GM19463 (cell line): ENCODE data around the gene GNG4.
"Not testable (repeated sequence)": the region's sequence is repeated elsewhere in the genome, so short reads cannot be mapped to it uniquely, and the experiment has no call there.

Experiments
- ATAC-seq: cut with Tn5 transposase; IDR thresholded peaks from one replicate; pipeline ENCODE4 v1.9.1; 2021; ENCODE audit warnings: mild to moderate bottlenecking, moderate library complexity; ENCODE audit not compliant: unreplicated experiment

Gene GNG4

GRCh38 chr1:235546369-235547155, 103.0 kb downstream of the GNG4 start:
- ATAC-seq = not testable (repeated sequence)

- ATAC-seq = no peak
Observed at GRCh38 chr1:235545292-235545930, 104.2 kb downstream of the GNG4 start.

GRCh38 chr1:235542845-235543244, 106.7 kb downstream of the GNG4 start:
- not testable (repeated sequence) for ATAC-seq

GRCh38 chr1:235533476-235534168, 116.0 kb downstream of the GNG4 start:
- no peak for ATAC-seq

- ATAC-seq = no peak
Observed at GRCh38 chr1:235532360-235532759, 117.2 kb downstream of the GNG4 start.

GRCh38 chr1:235527196-235527814, 122.3 kb downstream of the GNG4 start:
- ATAC-seq = no peak

- no peak for ATAC-seq
Observed at GRCh38 chr1:235525314-235525713, 124.3 kb downstream of the GNG4 start.

- ATAC-seq = peak; percentile 87
Observed at GRCh38 chr1:235516862-235517446, 132.6 kb downstream of the GNG4 start.

GRCh38 chr1:235515844-235516512, 133.6 kb downstream of the GNG4 start:
- no peak for ATAC-seq

- no peak for ATAC-seq
Observed at GRCh38 chr1:235513495-235514366, 135.9 kb downstream of the GNG4 start.

GRCh38 chr1:235511470-235512240, 137.9 kb downstream of the GNG4 start:
- ATAC-seq = no peak

- no peak for ATAC-seq
Observed at GRCh38 chr1:235510823-235511222, 138.8 kb downstream of the GNG4 start.

GRCh38 chr1:235507623-235508022, 142.0 kb downstream of the GNG4 start:
- no peak for ATAC-seq

GRCh38 chr1:235504494-235505222, 144.9 kb downstream of the GNG4 start:
- ATAC-seq = peak; percentile 67

- peak; percentile 47 for ATAC-seq
Observed at GRCh38 chr1:235504122-235504493, 145.5 kb downstream of the GNG4 start, which contains the start of gene B3GALNT2. Gene B3GALNT2, minus strand, starts transcription at chr1:235504452. Its CDS starts 200 bp downstream, at chr1:235504252.

- ATAC-seq = peak; percentile 10
Observed at GRCh38 chr1:235503403-235504121, 146.0 kb downstream of the GNG4 start.
